Mesodermal cell (in vitro differentiated cells): ENCODE data around the gene PDE4B.

Source experiments
- H3K27ac ChIP-seq: 2 replicates; pipeline ENCODE4 v1.7.0; 2013; ENCODE audit warnings: mild to moderate bottlenecking, low read depth, low read length, moderate library complexity; ENCODE audit not compliant: severe bottlenecking
- H3K36me3 ChIP-seq: 2 replicates; pipeline ENCODE4 v1.7.1; 2013; ENCODE audit warnings: mild to moderate bottlenecking, low read length, moderate library complexity; ENCODE audit not compliant: control insufficient read depth, insufficient read depth
- H3K4me1 ChIP-seq: one replicate; pipeline ENCODE4 v1.7.1; 2013; ENCODE audit warnings: mild to moderate bottlenecking, low read length; ENCODE audit not compliant: insufficient read depth, control insufficient read depth, poor library complexity, severe bottlenecking
- H3K4me3 ChIP-seq: 2 replicates; pipeline ENCODE4 v1.7.0; 2013; ENCODE audit warnings: low read length, control low read depth, mild to moderate bottlenecking; ENCODE audit not compliant: insufficient read depth, poor library complexity, severe bottlenecking; ENCODE audit errors: extremely low read depth
- H3K9me3 ChIP-seq: 2 replicates; pipeline ENCODE4 v1.7.1; 2013; ENCODE audit warnings: mild to moderate bottlenecking, low read length, moderate library complexity; ENCODE audit not compliant: control insufficient read depth
- WGBS, 2 experiments: methylation state at CpG; one replicate each; pipeline ENCODE4 v1.1.5; 2013; ENCODE audit warnings: missing lambda C conversion rate in 2 of 2; ENCODE audit not compliant: insufficient coverage in 2 of 2; 5-methylcytosine and 5-hydroxymethylcytosine counted together

Gene PDE4B

GRCh38 chr1:66175581-66175980, 382.9 kb downstream of the PDE4B start:
- 80% methylated on average over 1 of the region's 2 CpGs; no CpG with 5 or more reads in 1 of the 2 experiments for WGBS, 2 experiments
- H3K36me3 ChIP-seq: no peaks in the 10 kb centered on the region
- H3K9me3 ChIP-seq: no peaks in the 10 kb centered on the region
- H3K4me3 ChIP-seq: no peak overlapping the region
- H3K4me1 ChIP-seq: peaks cover 9% of the 10 kb centered on the region
- H3K27ac ChIP-seq: peak overlapping the region; percentile 81

DNA sequence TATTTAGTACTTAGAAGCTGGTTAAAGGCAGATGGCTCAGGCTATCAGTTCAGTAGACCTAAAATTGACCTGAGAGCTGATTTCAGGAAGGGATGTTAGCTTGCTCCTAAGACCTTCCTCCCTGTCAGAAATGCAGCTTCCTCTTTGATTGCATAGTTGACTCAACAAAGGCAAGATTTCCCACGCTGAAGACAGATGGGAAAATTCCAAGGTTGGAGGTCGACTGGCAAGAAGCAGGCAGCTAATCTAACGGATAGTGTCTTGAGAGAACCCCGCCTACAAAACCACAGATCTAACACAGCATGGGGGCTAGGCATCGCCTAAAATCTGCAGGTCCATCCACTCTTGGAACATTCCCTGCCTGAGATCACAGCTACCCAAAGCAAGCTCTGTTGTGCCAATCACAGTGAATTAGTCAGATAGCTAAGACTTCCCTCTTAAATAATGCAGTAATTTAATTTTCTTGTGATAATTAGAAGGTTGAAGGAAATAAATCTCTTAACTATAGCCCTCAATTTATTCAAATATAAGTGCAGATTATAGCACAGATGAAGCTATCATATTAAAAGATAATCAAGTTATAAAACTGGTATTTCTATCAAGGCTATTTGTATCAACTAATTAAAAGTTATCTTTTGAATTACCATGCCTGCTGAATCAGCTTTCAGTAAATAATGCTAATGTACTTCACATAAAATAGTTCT, 383.5 kb downstream of the PDE4B start:
- Histone ChIP-seq H3K9me3 (no peaks in the 10 kb centered on the region), H3K36me3 (no peaks in the 10 kb centered on the region), H3K4me3 (no peak overlapping the region), H3K4me1 (peaks cover 9% of the 10 kb centered on the region), H3K27ac (peak overlapping the region; percentile 81)
- WGBS, 2 experiments: 37 to 69% methylated on average over 2 to 5 of the region's 5 CpGs

DNA sequence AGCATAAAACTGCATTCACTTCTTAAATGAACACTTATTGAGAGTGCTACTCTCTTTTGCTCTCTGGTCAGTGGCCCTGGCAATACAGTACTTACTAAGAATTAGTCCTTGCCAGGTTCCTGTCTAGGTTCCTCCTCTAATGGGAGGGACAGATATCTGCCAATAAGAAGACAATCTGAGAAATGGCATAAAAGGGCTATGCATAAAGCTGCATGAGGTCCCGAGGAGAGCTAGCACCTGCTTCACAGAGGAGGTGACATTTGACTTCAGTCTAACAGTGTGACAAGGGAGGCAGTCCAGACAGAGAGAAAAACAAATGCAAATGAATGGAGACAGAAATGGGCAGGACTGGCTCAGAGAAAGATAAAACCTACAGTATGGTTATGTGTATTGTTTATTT, 384.1 kb downstream of the PDE4B start:
- 56 to 69% methylated on average over 1 of the region's 1 CpG for WGBS, 2 experiments
- Histone ChIP-seq H3K4me1 (peaks cover 9% of the 10 kb centered on the region), H3K9me3 (no peaks in the 10 kb centered on the region), H3K36me3 (no peaks in the 10 kb centered on the region), H3K27ac (no peak overlapping the region), H3K4me3 (no peak overlapping the region)

GRCh38 chr1:66177510-66177909, 384.8 kb downstream of the PDE4B start:
- Histone ChIP-seq H3K36me3 (no peaks in the 10 kb centered on the region), H3K9me3 (no peaks in the 10 kb centered on the region), H3K27ac (no peak overlapping the region), H3K4me3 (no peak overlapping the region), H3K4me1 (peaks cover 9% of the 10 kb centered on the region)
- 100% methylated on average over 1 of the region's 2 CpGs for WGBS, 2 experiments

DNA sequence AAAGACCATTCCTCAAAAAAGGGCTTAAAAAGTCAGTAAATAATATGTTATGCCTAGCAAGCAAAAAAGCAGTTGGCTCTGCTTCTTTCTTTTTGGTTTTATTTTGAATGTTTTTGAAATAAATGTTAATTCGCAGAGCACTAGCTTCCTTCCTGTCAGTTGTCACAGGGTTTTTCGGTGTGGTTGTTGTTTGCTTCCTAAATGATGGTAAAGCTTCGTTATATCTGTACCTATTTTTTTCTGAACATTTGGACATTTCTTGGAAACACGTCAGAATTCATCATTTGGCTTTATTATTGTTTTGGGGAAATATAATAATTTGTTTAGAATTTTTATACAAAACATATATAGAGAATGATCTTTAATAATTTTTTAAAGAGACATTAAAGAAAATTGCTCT, 389.3 kb downstream of the PDE4B start:
- Histone ChIP-seq H3K4me1 (no peaks in the 10 kb centered on the region), H3K27ac (no peak overlapping the region), H3K9me3 (no peaks in the 10 kb centered on the region), H3K36me3 (no peaks in the 10 kb centered on the region), H3K4me3 (no peak overlapping the region)
- 86% methylated on average over 3 of the region's 4 CpGs; no CpG with 5 or more reads in 1 of the 2 experiments for WGBS, 2 experiments

DNA sequence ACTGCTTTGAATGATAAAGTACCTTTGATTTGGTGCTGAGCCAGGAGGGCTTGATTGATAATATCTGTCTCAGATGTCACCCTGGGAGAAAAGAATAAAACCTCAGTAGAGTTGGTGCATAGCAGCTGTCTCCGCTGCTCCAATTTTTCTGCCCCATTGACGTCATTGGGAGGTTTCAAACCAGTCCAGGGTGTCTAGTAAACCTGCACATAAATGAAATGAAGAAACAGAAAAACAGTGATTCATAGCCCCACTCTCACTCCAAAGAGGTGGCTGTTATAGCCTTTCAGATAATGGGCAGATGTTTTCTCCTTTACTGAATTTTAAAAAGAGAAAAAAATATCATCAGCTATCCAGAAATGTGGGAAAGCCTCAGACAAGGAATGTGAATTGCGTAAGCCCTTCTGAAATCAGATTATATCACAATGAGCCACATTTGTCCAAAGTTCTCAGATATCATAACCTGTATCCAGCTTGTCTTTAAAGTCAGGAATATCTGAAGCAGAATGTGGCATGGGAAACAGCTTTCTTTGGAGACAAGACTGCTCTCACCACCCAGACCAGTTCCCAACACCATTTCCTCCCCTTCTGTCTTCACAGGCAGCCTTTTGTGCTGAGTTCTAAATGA, 390.0 kb downstream of the PDE4B start:
- no peaks in the 10 kb centered on the region for H3K4me1 ChIP-seq
- WGBS, 2 experiments: 93 to 100% methylated on average over 1 to 3 of the region's 3 CpGs
- H3K27ac ChIP-seq: peak overlapping the region; percentile 57
- no peak overlapping the region for H3K4me3 ChIP-seq
- no peaks in the 10 kb centered on the region for H3K9me3 ChIP-seq
- no peaks in the 10 kb centered on the region for H3K36me3 ChIP-seq

DNA sequence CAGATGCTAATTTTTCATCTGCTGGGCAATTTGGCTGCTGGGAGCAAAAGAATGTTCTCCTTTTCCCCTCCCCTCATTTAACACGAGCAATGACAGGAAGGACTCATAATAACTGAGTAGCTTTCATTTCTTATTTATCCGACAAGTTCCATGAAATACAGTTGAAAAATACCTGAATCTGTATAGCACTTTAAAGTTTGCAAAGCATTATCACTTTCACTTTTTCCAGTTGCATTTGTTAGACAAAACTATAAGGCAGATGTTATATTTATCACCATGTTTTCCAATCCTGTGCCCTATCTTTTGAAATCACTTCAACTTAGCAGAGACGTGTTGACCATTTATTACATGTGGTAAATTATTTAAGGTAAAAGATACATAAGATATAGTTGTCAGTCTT, 390.7 kb downstream of the PDE4B start:
- peak overlapping the region; percentile 57 for H3K27ac ChIP-seq
- 86% methylated on average over 2 of the region's 3 CpGs; no CpG with 5 or more reads in 1 of the 2 experiments for WGBS, 2 experiments
- no peaks in the 10 kb centered on the region for H3K9me3 ChIP-seq
- H3K4me3 ChIP-seq: no peak overlapping the region
- H3K4me1 ChIP-seq: no peaks in the 10 kb centered on the region
- H3K36me3 ChIP-seq: no peaks in the 10 kb centered on the region

DNA sequence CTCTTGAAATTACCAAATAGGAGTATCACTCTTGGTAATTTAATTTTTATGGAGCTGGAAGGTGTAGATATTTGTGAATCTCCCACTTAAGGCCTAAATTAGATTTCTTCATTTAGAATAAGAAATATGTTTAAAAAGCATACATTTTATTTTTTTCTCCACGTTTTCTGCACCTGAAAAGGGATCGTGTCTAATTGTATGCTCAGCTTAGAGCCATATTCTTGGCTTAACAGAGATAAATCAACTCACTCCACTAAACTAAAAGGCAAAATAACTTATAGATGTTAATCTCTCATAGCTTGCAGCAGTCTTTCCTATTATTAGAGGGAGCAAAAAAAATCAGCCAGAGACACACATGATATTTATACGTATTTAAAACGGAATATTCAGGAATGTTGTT, 404.4 kb downstream of the PDE4B start:
- Histone ChIP-seq H3K9me3 (no peaks in the 10 kb centered on the region), H3K27ac (no peak overlapping the region), H3K4me1 (no peaks in the 10 kb centered on the region), H3K36me3 (no peaks in the 10 kb centered on the region), H3K4me3 (no peak overlapping the region)
- WGBS, 2 experiments: 93 to 100% methylated on average over 1 to 3 of the region's 4 CpGs

DNA sequence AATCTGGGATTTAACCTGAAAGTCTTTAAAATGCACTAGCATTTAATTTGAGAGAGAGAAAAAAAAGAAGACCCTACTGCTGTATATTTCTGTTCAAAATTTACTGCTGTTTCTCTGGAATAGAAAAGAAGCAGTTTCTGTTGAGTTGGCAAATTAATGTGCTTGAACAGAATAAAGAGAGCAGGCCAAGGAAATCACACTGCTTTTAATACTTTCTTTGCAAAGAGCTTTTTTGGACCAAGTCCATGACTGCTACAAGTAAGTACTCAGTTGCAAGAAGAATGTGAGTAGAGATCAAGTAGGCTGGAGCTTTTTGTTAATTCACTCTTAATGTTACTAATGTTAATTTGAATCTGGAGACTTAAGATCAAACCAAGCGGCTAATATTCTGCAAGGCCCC, 405.1 kb downstream of the PDE4B start:
- H3K27ac ChIP-seq: no peak overlapping the region
- H3K9me3 ChIP-seq: no peaks in the 10 kb centered on the region
- no CpG with 5 or more reads among the region's 1 CpG for WGBS, 2 experiments
- H3K4me3 ChIP-seq: no peak overlapping the region
- H3K36me3 ChIP-seq: no peaks in the 10 kb centered on the region
- no peaks in the 10 kb centered on the region for H3K4me1 ChIP-seq

DNA sequence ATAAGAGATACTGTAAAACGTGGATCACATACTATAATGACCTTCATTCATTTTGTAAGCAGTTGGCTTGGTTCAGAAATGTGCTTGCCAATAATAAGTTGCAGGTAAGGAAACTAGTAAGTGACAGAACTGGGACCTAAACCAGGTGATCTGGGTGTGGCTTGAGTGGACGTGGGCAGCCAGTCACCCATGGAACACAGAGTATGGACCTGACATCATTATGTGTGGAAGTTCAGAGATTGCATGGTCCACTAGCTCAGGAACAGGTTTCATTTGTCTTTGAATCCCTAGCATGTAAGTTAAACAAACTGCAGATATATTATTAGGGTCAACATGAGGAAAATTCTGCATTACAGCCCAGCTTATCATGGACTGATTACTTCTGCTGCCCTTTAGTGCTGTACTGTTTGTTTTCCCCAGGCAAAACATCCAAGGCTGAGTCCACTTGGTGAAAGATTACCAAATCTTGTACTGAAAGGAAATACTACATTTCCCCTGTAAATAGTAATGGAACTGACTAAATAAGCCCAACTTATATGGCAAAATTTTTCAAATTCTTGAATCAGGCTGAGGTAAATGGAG, 414.0 kb downstream of the PDE4B start:
- Histone ChIP-seq H3K9me3 (peaks cover 9% of the 10 kb centered on the region), H3K27ac (no peak overlapping the region), H3K4me3 (no peak overlapping the region), H3K36me3 (no peaks in the 10 kb centered on the region), H3K4me1 (no peaks in the 10 kb centered on the region)
- 69% methylated on average over 1 of the region's 2 CpGs; no CpG with 5 or more reads in 1 of the 2 experiments for WGBS, 2 experiments

GRCh38 chr1:66207484-66207883, 414.8 kb downstream of the PDE4B start:
- WGBS, 2 experiments: no CpG with 5 or more reads among the region's 3 CpGs
- Histone ChIP-seq H3K4me1 (no peaks in the 10 kb centered on the region), H3K4me3 (no peak overlapping the region), H3K36me3 (no peaks in the 10 kb centered on the region), H3K27ac (no peak overlapping the region), H3K9me3 (peaks cover 9% of the 10 kb centered on the region)
